ENCODE data around the gene GARNL3.

GARNL3 gene

DNA sequence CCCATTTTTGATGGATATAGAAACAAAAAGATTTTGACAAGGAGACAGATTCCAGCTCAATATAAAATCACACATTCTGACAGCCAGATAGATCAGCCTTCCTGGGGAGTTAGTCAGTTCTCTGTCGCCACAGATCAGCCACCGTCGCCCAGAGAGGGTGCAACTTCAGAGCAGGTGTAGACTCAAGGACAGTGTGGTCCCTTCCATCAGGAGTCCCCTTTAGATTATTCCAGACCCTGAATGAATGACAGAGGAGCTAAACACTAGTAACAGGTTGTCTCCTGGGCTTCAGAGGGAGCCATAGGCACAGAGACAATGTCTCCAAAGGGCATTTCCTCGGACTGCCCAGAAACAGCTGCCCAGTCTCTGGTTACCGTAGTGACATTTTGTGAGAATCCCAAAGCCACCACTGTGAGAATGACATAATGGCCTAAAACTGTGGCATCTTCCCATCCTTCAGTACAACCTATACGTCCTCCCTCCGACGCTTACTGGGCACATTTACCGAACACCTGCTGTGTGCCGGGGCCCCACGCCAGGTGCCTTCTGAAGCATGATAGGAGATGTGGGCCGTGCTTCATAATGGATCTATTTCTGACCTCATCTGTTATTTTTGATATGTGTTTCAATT is 85.0 kb downstream of the GARNL3 start:
- DNase-seq (ENCODE audit: low spot score): no peak

- no peak for DNase-seq (ENCODE audit: low spot score)
Measured at GRCh38 chr9:127351182-127352166, 86.9 kb downstream of the GARNL3 start.

GRCh38 chr9:127353882-127354281 is 89.3 kb downstream of the GARNL3 start:
- DNase-seq (ENCODE audit: low spot score): no peak

DNA sequence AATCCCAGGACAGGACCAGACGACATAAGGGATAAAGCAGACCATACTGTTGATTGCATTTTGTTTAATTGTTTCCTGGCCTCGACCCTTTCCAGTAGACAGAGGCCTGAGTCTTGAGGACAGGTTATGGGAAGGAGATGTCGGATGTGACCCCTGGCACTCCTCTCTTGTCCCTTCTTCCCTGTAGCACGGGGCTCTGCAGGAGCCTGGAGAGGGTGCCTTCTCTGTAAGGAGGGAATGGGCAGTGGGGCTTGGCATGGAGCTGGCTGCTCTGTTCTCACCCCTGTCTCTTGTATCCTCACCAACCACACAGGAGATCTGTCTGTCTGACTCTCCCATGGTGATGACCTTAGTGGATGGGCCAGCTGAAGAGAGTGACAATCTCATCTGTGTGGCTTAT is 92.3 kb downstream of the GARNL3 start:
- DNase-seq (ENCODE audit: low spot score): no peak

DNA sequence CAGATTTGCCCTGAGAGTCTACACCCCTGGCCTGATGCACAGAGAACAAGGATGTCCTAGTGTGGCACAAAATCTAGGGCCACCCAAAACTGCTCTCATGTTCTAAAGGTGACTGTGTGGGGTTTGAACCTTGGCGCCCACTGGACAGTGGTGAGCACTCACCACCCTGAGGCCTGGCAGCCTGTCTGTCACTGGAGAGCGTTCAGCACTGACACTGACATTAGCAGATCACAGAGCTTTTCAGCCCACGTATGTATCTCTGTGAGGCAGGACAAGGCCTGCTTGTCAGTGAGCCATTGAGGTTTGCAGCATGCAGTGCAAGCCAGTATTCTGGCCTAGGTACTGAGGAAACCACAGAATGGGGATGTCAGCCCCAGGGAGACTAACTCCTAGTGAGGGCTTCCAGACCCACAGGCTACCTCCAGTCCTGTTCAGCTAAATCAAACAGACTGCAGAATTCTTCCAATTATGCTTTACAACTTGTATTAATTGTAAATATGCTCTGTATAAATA is 93.5 kb downstream of the GARNL3 start:
- no peak for DNase-seq (ENCODE audit: low spot score)

- no peak for DNase-seq (ENCODE audit: low spot score)
Measured at GRCh38 chr9:127358770-127359169, 94.2 kb downstream of the GARNL3 start.

- DNase-seq (ENCODE audit: low spot score): no peak
Measured at GRCh38 chr9:127360250-127360649, 95.7 kb downstream of the GARNL3 start.

GRCh38 chr9:127360829-127361228 is 96.3 kb downstream of the GARNL3 start:
- no peak for DNase-seq (ENCODE audit: low spot score)

GRCh38 chr9:127361561-127361960 is 97.0 kb downstream of the GARNL3 start:
- no peak for DNase-seq (ENCODE audit: low spot score)

DNA sequence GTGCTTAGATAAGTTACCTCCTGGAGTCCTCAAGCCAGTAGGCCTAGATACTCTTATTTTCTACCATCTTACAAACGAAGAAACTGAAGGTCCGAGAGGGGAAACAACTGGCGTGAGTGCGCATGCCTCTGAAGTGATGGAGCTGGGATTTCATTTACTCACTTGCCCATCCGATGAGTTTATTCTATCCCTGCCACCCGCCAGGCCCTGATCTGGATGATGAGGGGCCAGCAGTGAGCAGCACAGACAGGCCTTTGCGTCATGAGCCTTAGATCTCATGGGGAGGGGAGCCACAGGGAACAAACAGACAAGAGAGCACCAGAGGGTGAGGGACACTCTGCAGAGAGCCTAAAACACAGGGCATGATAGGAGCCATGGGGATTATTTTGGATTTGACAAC is 98.3 kb downstream of the GARNL3 start:
- no peak for DNase-seq (ENCODE audit: low spot score)

DNA sequence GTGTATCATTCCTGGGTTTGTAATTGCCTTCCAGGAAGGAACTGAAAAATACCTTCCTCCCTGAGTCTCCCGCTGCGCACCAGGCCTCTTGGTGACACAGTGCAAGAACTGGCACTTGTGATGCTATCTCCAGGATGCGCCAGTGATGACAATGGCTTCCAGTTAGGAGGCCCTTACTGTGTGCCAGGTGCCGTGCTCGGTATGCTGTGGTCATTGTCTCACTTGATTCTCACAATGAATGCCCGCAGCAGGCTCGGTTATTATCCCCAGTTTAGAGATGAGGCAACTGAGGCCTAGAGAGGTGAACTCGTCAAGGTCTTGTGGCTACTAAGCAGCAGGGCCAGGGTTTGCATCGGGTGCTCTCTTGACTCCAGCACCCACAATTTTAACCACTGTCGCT is 100.9 kb downstream of the GARNL3 start:
- DNase-seq (ENCODE audit: low spot score): no peak

- DNase-seq (ENCODE audit: low spot score): no peak
Measured at GRCh38 chr9:127366594-127366993, 102.0 kb downstream of the GARNL3 start.

- no peak for DNase-seq (ENCODE audit: low spot score)
Measured at GRCh38 chr9:127368852-127369402, 104.4 kb downstream of the GARNL3 start.

DNA sequence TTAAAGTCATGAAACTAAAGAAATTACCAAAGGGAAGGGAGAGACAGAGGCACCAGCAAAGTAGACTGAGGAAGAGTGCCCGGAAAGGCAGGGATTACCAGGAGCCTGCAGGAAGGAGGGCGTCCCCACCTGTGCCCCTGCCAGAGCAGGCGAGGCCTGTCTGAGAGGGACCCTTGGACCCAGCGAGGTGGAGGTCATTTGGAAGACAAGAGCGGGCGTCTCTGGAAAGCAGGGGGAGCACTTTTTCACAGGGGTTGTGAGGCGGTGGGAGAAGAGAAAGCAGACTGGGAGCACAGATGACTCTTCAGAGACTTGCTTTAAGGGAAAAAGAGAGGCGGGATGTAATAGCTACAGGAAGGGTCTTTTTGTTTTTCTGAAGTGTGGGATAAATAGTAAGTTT is 104.9 kb downstream of the GARNL3 start:
- no peak for DNase-seq (ENCODE audit: low spot score)

DNA sequence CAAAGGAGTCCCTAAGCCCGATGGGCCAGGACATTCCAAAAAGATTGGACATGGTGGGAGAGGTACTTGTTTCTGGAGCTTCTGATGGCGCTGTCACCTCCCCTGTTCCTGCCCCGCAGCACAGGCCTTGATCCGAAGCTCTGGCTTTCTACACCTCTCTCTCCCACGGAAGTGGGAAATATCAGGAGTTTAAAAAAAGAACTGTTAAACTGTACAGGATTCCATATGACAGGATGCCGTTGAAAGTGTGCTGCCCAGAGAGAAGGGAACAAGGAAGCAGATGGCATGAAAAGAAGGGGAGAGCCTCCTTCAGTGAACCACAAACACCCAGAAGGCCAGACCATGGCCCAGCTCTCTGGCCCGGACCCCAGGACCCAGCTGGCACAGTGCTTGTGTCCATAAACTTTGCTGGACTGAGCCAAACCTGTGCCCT is 105.6 kb downstream of the GARNL3 start:
- DNase-seq (ENCODE audit: low spot score): no peak

DNA sequence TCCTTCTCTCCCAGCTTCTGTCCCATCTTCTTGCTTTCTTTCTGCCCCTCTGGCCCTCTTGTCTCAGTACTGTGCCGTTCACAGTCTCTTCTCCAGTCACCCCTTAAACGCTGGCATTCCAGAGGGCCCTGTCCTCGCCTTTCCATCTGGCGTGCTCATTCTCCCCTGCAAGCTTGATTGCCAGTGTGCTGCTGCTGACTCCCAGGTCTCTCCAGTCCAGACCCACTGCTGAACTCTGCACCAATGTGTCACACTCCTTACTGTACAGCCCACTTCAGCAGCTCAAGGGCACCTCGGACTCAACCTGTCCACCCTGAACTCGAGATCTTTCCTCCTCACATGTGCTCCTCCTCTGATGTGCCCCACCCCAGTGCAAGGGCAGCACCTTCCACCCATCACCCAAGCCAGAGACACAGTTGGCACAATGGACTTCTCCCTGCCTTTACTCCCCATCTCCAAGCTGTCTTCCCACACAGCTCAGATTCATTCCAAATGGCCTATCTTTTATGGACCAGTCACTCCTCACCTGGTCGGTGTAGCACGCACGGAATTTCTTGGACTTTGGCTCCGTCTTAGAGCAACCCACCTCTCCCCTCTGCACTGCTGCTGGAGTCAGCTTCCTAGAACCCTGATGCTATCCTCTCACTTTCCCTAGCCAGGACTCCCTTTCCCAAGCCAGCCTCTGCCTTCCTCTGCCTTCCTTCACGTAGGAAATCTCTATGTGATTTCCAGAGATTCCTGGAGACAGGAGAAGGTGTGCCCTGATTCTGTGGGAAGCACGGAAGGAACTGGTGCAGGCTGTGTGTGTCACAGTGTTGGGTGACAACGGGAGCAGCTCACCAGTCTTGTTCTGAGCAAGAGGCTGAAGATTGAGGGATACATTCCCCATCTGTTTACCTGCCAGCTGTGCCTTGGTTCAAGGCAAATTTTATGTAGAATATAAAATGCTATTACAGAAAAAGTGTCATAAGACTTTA is 106.4 kb downstream of the GARNL3 start:
- DNase-seq (ENCODE audit: low spot score): no peak

GRCh38 chr9:127380479-127380878 is 115.9 kb downstream of the GARNL3 start:
- no peak for DNase-seq (ENCODE audit: low spot score)

DNA sequence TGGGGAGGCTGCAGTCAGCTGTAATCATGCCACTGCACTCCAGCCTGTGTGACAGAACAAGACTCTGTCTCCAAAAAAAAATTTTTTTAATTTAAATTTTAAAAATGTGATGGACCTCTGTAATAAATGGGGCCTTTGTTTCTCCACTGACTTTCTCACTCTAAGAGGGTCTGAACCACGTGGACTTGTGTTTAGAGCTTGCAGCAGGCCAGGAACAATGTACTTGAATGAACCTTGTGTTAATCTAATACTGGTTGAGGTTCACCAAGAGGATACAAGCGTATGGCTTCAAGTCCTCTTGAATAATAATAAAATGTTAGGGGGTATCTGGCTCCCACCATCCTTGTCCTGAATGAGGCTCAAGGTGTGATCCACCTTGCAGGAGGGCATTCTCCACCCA is 118.0 kb downstream of the GARNL3 start:
- no peak for DNase-seq (ENCODE audit: low spot score)

GRCh38 chr9:127384016-127384730 is 119.6 kb downstream of the GARNL3 start:
- DNase-seq (ENCODE audit: low spot score): no peak

DNA sequence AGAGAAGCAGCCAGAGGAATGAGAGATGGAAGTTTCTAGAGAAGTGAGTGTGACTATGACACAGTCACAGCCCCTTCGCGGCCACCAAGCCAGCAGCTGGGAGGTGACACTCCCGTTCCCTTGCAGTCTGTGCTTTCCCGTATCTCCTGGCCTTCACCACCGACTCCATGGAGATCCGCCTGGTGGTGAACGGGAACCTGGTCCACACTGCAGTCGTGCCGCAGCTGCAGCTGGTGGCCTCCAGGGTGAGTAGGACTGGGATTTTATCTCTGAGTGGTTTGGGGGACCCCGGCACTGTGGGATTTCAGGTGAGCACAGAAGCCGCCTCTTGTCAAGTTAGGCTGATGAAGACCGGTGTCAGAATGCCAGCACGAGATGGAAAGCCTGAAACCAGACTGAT is 120.3 kb downstream of the GARNL3 start:
- no peak for DNase-seq (ENCODE audit: low spot score)

GRCh38 chr9:127386249-127386648 is 121.7 kb downstream of the GARNL3 start:
- DNase-seq (ENCODE audit: low spot score): no peak

Measured in left forelimb (tissue), 1 donor.